Fibroblast of lung (primary cell): ENCODE data around the gene SLC22A4. TPM values are rescaled to one million over a fixed set of nuclear protein-coding genes. Genes with fewer than 3 reads are reported as not detected.

Experiments used
- DNase-seq, 2 donors: peaks; one replicate each; pipeline versions ENCODE4 v3.0.0 to v3.0.0-alpha.2; 2010; ENCODE audit warnings: low read depth in 2 of 2
- H2AFZ ChIP-seq: 2 replicates; pipeline ENCODE4 v1.5.1; 2012; ENCODE audit warnings: low read length, control low read depth, inconsistent platforms
- H3K27ac ChIP-seq: 2 replicates; pipeline ENCODE4 v1.5.1; 2011; ENCODE audit warnings: low read length, control low read depth; ENCODE audit not compliant: insufficient read depth
- H3K27me3 ChIP-seq: 2 replicates; pipeline ENCODE4 v1.5.1; 2011; ENCODE audit warnings: mild to moderate bottlenecking, low read length; ENCODE audit not compliant: control insufficient read depth, insufficient read depth
- H3K36me3 ChIP-seq: 2 replicates; pipeline ENCODE4 v1.5.1; 2011; ENCODE audit warnings: low read length; ENCODE audit not compliant: control insufficient read depth, insufficient read depth
- H3K4me1 ChIP-seq: 2 replicates; pipeline ENCODE4 v1.5.1; 2011; ENCODE audit warnings: low read length; ENCODE audit not compliant: control insufficient read depth, insufficient read depth; ENCODE audit errors: extremely low read depth
- H3K4me2 ChIP-seq: 2 replicates; pipeline ENCODE4 v1.5.1; 2011; ENCODE audit warnings: low read length, control low read depth; ENCODE audit not compliant: insufficient read depth; ENCODE audit errors: extremely low read depth
- H3K4me3 ChIP-seq, 4 experiments: fragments of 200-600 bp in 1 of 4; sonication (generic) in 1 of 4; replicated peaks in 1 of 4; 2 replicates each; pipeline ENCODE4 v1.5.1; 2011 to 2016; ENCODE audit warnings: low read length in 4 of 4, low read depth in 3 of 4, mild to moderate bottlenecking in 3 of 4, control low read depth in 2 of 4, inconsistent platforms in 1 of 4, mixed read lengths in 1 of 4; ENCODE audit not compliant: insufficient read depth in 1 of 4; ENCODE audit errors: control extremely low read depth in 1 of 4
- H3K79me2 ChIP-seq: 2 replicates; pipeline ENCODE4 v1.5.1; 2012; ENCODE audit warnings: mild to moderate bottlenecking, low read length, inconsistent platforms; ENCODE audit not compliant: control insufficient read depth, insufficient read depth
- H3K9ac ChIP-seq: 2 replicates; pipeline ENCODE4 v1.5.1; 2011; ENCODE audit warnings: mild to moderate bottlenecking, low read length, control low read depth; ENCODE audit not compliant: insufficient read depth
- H3K9me3 ChIP-seq: 2 replicates; pipeline ENCODE4 v1.5.1; 2012; ENCODE audit warnings: low read depth, low read length; ENCODE audit not compliant: control insufficient read depth, insufficient read depth
- H4K20me1 ChIP-seq: 2 replicates; pipeline ENCODE4 v1.5.1; 2011; ENCODE audit warnings: low read length; ENCODE audit not compliant: control insufficient read depth, insufficient read depth; ENCODE audit errors: extremely low read depth
- CTCF ChIP-seq, 2 donors: IDR thresholded peaks in 1 of 2; conservative IDR thresholded peaks in 1 of 2; 1 replicate in 1 of 2; 2 replicates in 1 of 2; pipeline ENCODE4 v1.5.1; 2011 to 2012; ENCODE audit warnings: low read length in 2 of 2, control low read depth in 1 of 2, inconsistent platforms in 1 of 2, low read depth in 1 of 2, mild to moderate bottlenecking in 1 of 2
- EZH2 ChIP-seq: IDR thresholded peaks from 2 replicates; pipeline ENCODE4 v1.5.1; 2012; ENCODE audit warnings: low read length, control low read depth, mild to moderate bottlenecking; ENCODE audit errors: missing control alignments
- polyA plus RNA-seq, 2 donors: library from polyadenylated mRNA; depleted of rRNA in 1 of 2; stranded (reverse) in 1 of 2; unstranded in 1 of 2; fragments of >200 nt; gene quantifications; 2 replicates each; pipeline ENCODE4 v1.2.1, GENCODE V29; 2011 to 2012; ENCODE audit warnings: missing spikeins in 1 of 2
- total RNA-seq: library from RNA; depleted of rRNA; stranded (reverse); fragments of >200 nt; gene quantifications from 2 replicates; pipeline ENCODE4 v1.2.1, GENCODE V29; 2014

SLC22A4 gene
- total and polyA plus RNA-seq, 2 donors (not counting 1 experiment from before 2014, with no cell fraction given), result 1.1 to 4.1 TPM

- peaks cover 27% of the 10 kb centered on the region for H3K4me1 ChIP-seq
- no peaks in the 10 kb centered on the region for H4K20me1 ChIP-seq
- TF ChIP-seq EZH2 (no peak), CTCF (conservative IDR thresholded peaks at IDR 0.05 in 1 of 2, IDR thresholded peaks at IDR 0.05 in 1 of 2; ENCODE audit: low read depth in 1 of 2, low read length in 2 of 2) (no peak)
- no peaks in the 10 kb centered on the region for H3K36me3 ChIP-seq
- H3K9ac ChIP-seq, result no peak overlapping the region
- DNase-seq, result no peak
- peak overlapping the region in 1 of 4 experiments; percentile 80 for H3K4me3 ChIP-seq
- H3K9me3 ChIP-seq, result no peaks in the 10 kb centered on the region
- no peak overlapping the region for H3K4me2 ChIP-seq
- no peak overlapping the region for H2AFZ ChIP-seq
- H3K27me3 ChIP-seq, result no peaks in the 10 kb centered on the region
- no peak overlapping the region for H3K27ac ChIP-seq
- peaks cover 9% of the 10 kb centered on the region for H3K79me2 ChIP-seq
Observed at GRCh38 chr5:132256783-132257130, 37.4 kb upstream of the SLC22A4 start.

GRCh38 chr5:132257131-132258101 lies 36.8 kb upstream of the SLC22A4 start, which contains the start of gene PDLIM4:
TSS of gene PDLIM4 (plus strand) at chr5:132257696. CDS start at chr5:132257735, 39 bp downstream.
- Histone ChIP-seq H3K27ac (peak within 1 kb of the TSS; percentile 99), H3K27me3 (no peaks in the 10 kb centered on the region), H3K4me1 (peaks cover 27% of the 10 kb centered on the region), H3K36me3 (no peaks in the 10 kb centered on the region), H2AFZ (no peak within 1 kb of the TSS), H3K9me3 (no peaks in the 10 kb centered on the region), H3K9ac (peak within 1 kb of the TSS; percentile 75), H3K79me2 (peaks cover 12% of the 10 kb centered on the region), H3K4me3 (peak within 1 kb of the TSS; percentile 62 to 80 (median 73)), H4K20me1 (no peaks in the 10 kb centered on the region), H3K4me2 (peak within 1 kb of the TSS; percentile 91)
- DNase-seq, result peak; percentile 40 to 56
- TF ChIP-seq EZH2 (no peak), CTCF (conservative IDR thresholded peaks at IDR 0.05 in 1 of 2, IDR thresholded peaks at IDR 0.05 in 1 of 2; ENCODE audit: low read depth in 1 of 2, low read length in 2 of 2) (no peak)

GRCh38 chr5:132258102-132259068 lies 35.8 kb upstream of the SLC22A4 start:
- H2AFZ ChIP-seq, result no peak overlapping the region
- H3K9ac ChIP-seq, result peak overlapping the region; percentile 75
- peak; percentile 55 to 68 for DNase-seq
- H3K4me1 ChIP-seq, result peaks cover 32% of the 10 kb centered on the region
- H4K20me1 ChIP-seq, result no peaks in the 10 kb centered on the region
- no peaks in the 10 kb centered on the region for H3K9me3 ChIP-seq
- peaks cover 12% of the 10 kb centered on the region for H3K79me2 ChIP-seq
- TF ChIP-seq EZH2 (no peak), CTCF (conservative IDR thresholded peaks at IDR 0.05 in 1 of 2, IDR thresholded peaks at IDR 0.05 in 1 of 2; ENCODE audit: low read depth in 1 of 2, low read length in 2 of 2) (no peak)
- peak overlapping the region; percentile 62 to 80 (median 73) for H3K4me3 ChIP-seq
- H3K27ac ChIP-seq, result peak overlapping the region; percentile 99
- peak overlapping the region; percentile 91 for H3K4me2 ChIP-seq
- no peaks in the 10 kb centered on the region for H3K27me3 ChIP-seq
- H3K36me3 ChIP-seq, result no peaks in the 10 kb centered on the region
